CD4-positive, CD25-positive, alpha-beta regulatory T cell (primary cell): ENCODE measurements around the gene FBXL3. TPM values are rescaled to one million over a fixed set of nuclear protein-coding genes. Genes with fewer than 3 reads are reported as not detected.

Experiments
- ATAC-seq, 2 donors: fragments of 150-1000 bp; cut with Tn5 transposase; one replicate each; pipeline ENCODE4 v1.10.0; 2021; ENCODE audit warnings: low read depth in 2 of 2, moderate number of reproducible peaks in 2 of 2, moderate library complexity in 1 of 2
- DNase-seq, 3 donors: peaks; one replicate each; pipeline versions ENCODE4 v3.0.0 to v3.0.0-alpha.2; 2012 to 2022; ENCODE audit warnings: mixed read lengths in 1 of 3
- H3K27ac ChIP-seq: one replicate; pipeline ENCODE4 v1.7.0; 2013; ENCODE audit warnings: mild to moderate bottlenecking, low read length; ENCODE audit not compliant: insufficient read depth, poor library complexity, severe bottlenecking
- H3K27me3 ChIP-seq: one replicate; pipeline ENCODE4 v1.7.0; 2013; ENCODE audit warnings: low read length; ENCODE audit not compliant: control insufficient read depth, insufficient read depth
- H3K36me3 ChIP-seq: one replicate; pipeline ENCODE4 v1.7.0; 2013; ENCODE audit warnings: mild to moderate bottlenecking, low read length, moderate library complexity; ENCODE audit not compliant: control insufficient read depth, insufficient read depth
- H3K4me1 ChIP-seq: 2 replicates; pipeline ENCODE4 v1.7.0; 2013; ENCODE audit warnings: mild to moderate bottlenecking, low read length; ENCODE audit not compliant: insufficient read depth, control insufficient read depth, poor library complexity, severe bottlenecking
- H3K4me3 ChIP-seq: one replicate; pipeline ENCODE4 v1.7.0; 2013; ENCODE audit warnings: low read depth, mild to moderate bottlenecking, low read length, moderate library complexity
- H3K9me3 ChIP-seq, 2 experiments: 1 replicate in 1 of 2; 2 replicates in 1 of 2; pipeline ENCODE4 v1.7.0; 2013; ENCODE audit warnings: low read length in 2 of 2, mild to moderate bottlenecking in 1 of 2, moderate library complexity in 1 of 2; ENCODE audit not compliant: control insufficient read depth in 2 of 2
- H3K27ac Mint-ChIP-seq, 3 donors: one replicate each; pipeline ENCODE4 v1.8.0; 2020 to 2022; ENCODE audit warnings: mild to moderate bottlenecking in 3 of 3, mixed read lengths in 3 of 3, moderate library complexity in 2 of 3
- H3K27me3 Mint-ChIP-seq: one replicate; pipeline ENCODE4 v1.8.0; 2022; ENCODE audit warnings: mild to moderate bottlenecking, mixed read lengths
- H3K36me3 Mint-ChIP-seq: one replicate; pipeline ENCODE4 v1.8.0; 2020; ENCODE audit warnings: mixed read lengths
- H3K4me1 Mint-ChIP-seq, 4 donors: one replicate each; pipeline ENCODE4 v1.8.0; 2020 to 2022; ENCODE audit warnings: mixed read lengths in 4 of 4, mild to moderate bottlenecking in 1 of 4
- H3K4me3 Mint-ChIP-seq, 4 donors: one replicate each; pipeline ENCODE4 v1.8.0; 2020 to 2022; ENCODE audit warnings: mild to moderate bottlenecking in 4 of 4, mixed read lengths in 4 of 4, moderate library complexity in 3 of 4
- H3K9me3 Mint-ChIP-seq, 7 donors: one replicate each; pipeline ENCODE4 v1.8.0; 2020 to 2022; ENCODE audit warnings: mixed read lengths in 7 of 7, mild to moderate bottlenecking in 3 of 7, moderate library complexity in 2 of 7
- polyA plus RNA-seq, 4 donors: library from polyadenylated mRNA; unstranded; fragments of 300-500 nt; fragmentation: Illumina TruSeq; gene quantifications; one replicate each; pipeline ENCODE4 v1.2.3, GENCODE V29; 2021
- total RNA-seq: library from RNA; stranded (reverse); gene quantifications from one replicate; pipeline ENCODE4 v1.2.3, GENCODE V29; 2022

FBXL3 gene
- total and polyA plus RNA-seq, 5 donors from 2014 or later = 36.7 to 89.0 (median 51.0) TPM

DNA sequence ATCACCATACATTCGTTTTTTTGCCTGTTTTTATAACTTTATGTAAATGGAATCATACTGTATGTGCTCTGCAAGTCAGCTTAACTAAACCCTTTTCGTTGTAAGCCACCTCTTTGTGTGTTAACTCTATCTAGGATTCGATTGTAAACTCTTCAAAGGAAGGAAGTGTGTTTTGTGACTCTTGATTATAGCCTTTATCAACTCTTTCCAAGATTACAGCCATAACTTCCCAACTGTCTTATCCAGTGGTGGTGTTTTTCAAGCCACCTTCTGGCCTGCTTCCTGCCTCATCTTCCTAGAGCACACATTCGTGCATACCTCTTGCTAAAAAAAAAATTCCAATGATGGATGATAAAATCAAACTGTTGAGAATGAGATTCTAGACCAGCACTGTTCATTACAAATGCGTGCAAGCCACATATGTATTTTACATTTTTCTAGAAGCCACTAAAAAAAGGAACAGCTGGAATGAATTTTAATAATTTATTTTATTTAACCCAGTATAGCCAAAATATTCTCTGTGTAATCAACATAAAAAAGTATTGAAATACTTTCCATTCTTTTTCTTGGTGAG, 12.0 kb upstream of the FBXL3 start:
- no peak overlapping the region for H3K27ac Mint-ChIP-seq
- Histone ChIP-seq H3K27ac (no peak overlapping the region), H3K9me3 (no peaks in the 10 kb centered on the region), H3K4me3 (no peak overlapping the region), H3K36me3 (peaks cover under 1% of the 10 kb centered on the region), H3K27me3 (no peaks in the 10 kb centered on the region), H3K4me1 (no peaks in the 10 kb centered on the region)
- H3K4me3 Mint-ChIP-seq = no peak overlapping the region
- H3K9me3 Mint-ChIP-seq = peaks cover 0 to 3% (median 0%) of the 10 kb centered on the region in 7 donors
- peaks cover 0 to 5% (median 0%) of the 10 kb centered on the region in 4 donors for H3K4me1 Mint-ChIP-seq
- ATAC-seq = no peak
- no peaks in the 10 kb centered on the region for H3K27me3 Mint-ChIP-seq
- DNase-seq = no peak
- H3K36me3 Mint-ChIP-seq = no peaks in the 10 kb centered on the region

DNA sequence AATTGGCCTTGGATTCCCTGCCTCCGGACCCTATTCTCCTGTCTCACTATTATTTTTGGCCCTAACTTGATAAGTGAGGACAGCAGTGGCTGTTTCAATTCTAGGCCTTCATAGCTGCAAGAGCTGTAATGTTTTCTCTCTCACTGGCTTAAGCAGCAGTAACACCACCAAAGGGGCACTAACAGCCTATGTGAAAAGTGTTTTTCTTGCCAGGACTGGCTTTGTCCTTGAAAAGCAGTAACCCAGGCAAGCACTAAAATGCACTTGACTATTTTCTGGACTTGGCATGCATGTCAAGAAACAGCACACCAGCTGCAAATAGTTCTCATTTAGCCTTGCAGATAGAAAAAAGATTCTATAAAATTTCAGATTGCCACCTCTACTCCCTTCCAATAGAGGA, 9.3 kb upstream of the FBXL3 start:
- ATAC-seq (no peak), DNase-seq (no peak)
- no peaks in the 10 kb centered on the region for H3K27me3 Mint-ChIP-seq
- H3K4me1 Mint-ChIP-seq = no peaks in the 10 kb centered on the region
- Histone ChIP-seq H3K4me1 (no peaks in the 10 kb centered on the region), H3K27ac (no peak overlapping the region), H3K9me3 (no peaks in the 10 kb centered on the region), H3K36me3 (no peaks in the 10 kb centered on the region), H3K27me3 (no peaks in the 10 kb centered on the region), H3K4me3 (no peak overlapping the region)
- H3K4me3 Mint-ChIP-seq = no peak overlapping the region
- no peak overlapping the region for H3K27ac Mint-ChIP-seq
- H3K36me3 Mint-ChIP-seq = no peaks in the 10 kb centered on the region
- H3K9me3 Mint-ChIP-seq = peaks cover 0 to 3% (median 0%) of the 10 kb centered on the region in 7 donors

DNA sequence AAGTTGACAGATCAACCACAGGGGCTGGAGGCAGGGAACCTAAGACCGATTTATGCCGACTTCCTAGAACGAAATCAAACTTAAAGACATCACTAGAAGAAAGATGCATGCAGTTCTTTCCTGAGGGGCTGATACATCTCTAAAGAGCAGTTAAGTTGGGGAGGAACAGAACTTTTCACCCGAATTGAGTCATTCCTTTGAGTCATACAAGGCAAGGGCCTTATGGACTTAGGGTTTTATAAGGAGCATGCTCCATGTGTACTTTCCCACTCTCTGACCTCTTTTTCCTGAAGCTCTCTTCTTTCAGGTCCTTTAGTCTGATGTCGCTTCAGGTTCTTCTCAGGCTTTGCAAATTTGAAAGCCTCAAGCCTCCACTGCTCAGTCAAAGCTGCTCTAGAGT, 7.9 kb upstream of the FBXL3 start:
- H3K4me3 Mint-ChIP-seq = no peak overlapping the region
- H3K4me1 Mint-ChIP-seq = no peaks in the 10 kb centered on the region
- no peak overlapping the region for H3K27ac ChIP-seq
- peaks cover 3% of the 10 kb centered on the region for H3K27me3 Mint-ChIP-seq
- no peaks in the 10 kb centered on the region for H3K4me1 ChIP-seq
- no peaks in the 10 kb centered on the region for H3K27me3 ChIP-seq
- H3K4me3 ChIP-seq = no peak overlapping the region
- H3K9me3 Mint-ChIP-seq = no peaks in the 10 kb centered on the region
- no peaks in the 10 kb centered on the region for H3K36me3 ChIP-seq
- H3K9me3 ChIP-seq = no peaks in the 10 kb centered on the region
- H3K36me3 Mint-ChIP-seq = no peaks in the 10 kb centered on the region
- H3K27ac Mint-ChIP-seq = peak overlapping the region in 1 of 3 donors; percentile 39
- ATAC-seq (no peak), DNase-seq (no peak)

DNA sequence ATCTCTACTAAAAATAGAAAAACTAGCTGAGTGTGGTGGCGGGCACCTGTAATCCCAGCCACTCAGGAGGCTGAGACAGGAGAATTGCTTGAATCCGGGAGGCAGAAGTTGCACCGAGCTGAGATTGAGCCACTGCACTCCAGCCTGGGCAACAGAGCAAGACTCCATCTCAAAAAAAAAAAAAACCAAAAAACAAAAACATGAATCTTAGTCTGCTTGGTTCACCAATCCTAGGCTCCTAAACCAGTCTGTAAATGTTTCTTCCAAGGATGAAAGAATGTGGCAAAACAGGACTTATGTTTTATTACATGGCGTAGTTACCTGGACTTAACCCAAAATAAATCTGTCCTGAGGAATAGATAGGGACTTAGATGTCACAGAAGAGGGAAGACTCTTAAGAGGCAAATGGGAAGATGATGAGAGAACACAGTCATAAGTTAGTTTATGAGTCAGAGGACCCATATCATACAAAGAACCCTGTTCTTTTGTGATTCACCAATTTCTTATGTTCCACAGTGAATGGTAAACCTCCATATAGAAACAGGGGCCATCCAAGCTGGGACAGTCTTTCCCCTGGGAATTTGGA, 6.9 kb upstream of the FBXL3 start:
- H3K27ac ChIP-seq = no peak overlapping the region
- H3K9me3 Mint-ChIP-seq = no peaks in the 10 kb centered on the region
- no peak overlapping the region for H3K4me3 Mint-ChIP-seq
- no peaks in the 10 kb centered on the region for H3K4me1 Mint-ChIP-seq
- no peak overlapping the region for H3K27ac Mint-ChIP-seq
- H3K9me3 ChIP-seq = no peaks in the 10 kb centered on the region
- H3K4me1 ChIP-seq = no peaks in the 10 kb centered on the region
- DNase-seq (no peak), ATAC-seq (no peak)
- no peak overlapping the region for H3K4me3 ChIP-seq
- H3K36me3 Mint-ChIP-seq = no peaks in the 10 kb centered on the region
- no peaks in the 10 kb centered on the region for H3K36me3 ChIP-seq
- H3K27me3 Mint-ChIP-seq = peaks cover 5% of the 10 kb centered on the region
- H3K27me3 ChIP-seq = no peaks in the 10 kb centered on the region

DNA sequence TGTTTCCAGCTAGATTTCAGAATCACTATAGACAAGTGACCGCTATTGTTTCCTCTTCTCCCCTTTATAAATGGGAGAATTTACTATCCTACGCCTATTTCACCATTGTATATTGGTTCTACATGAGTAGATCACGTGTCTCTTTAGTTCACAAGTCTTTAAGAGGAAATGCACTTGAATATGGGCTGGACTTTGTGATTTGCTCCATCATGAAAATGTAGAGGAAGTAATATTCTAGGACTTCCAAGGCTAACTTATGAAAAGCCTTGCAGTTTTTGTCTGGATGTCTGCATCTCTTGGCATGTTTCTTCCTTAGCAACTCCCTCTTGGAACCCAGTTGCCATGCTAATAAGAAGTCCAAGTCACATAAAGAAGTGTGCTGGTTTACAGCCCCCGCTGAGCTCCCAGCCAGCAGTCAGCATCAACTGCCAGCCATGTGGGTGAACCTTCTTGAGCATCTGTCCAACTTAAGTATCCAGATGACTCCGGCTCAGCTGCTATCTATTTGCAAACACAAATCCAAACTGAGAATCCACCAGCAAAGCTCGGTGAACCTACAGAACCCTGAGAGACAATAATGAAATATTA, 4.8 kb upstream of the FBXL3 start:
- peaks cover 8% of the 10 kb centered on the region for H3K4me1 ChIP-seq
- Mint-ChIP-seq H3K36me3 (no peaks in the 10 kb centered on the region), H3K4me1 (peaks cover 7 to 18% (median 10%) of the 10 kb centered on the region in 4 donors), H3K27ac (no peak overlapping the region), H3K27me3 (peaks cover 9% of the 10 kb centered on the region), H3K4me3 (no peak overlapping the region), H3K9me3 (no peaks in the 10 kb centered on the region)
- no peaks in the 10 kb centered on the region for H3K9me3 ChIP-seq
- H3K27ac ChIP-seq = no peak overlapping the region
- no peak for DNase-seq
- H3K4me3 ChIP-seq = no peak overlapping the region
- no peaks in the 10 kb centered on the region for H3K27me3 ChIP-seq
- ATAC-seq = no peak
- no peaks in the 10 kb centered on the region for H3K36me3 ChIP-seq

DNA sequence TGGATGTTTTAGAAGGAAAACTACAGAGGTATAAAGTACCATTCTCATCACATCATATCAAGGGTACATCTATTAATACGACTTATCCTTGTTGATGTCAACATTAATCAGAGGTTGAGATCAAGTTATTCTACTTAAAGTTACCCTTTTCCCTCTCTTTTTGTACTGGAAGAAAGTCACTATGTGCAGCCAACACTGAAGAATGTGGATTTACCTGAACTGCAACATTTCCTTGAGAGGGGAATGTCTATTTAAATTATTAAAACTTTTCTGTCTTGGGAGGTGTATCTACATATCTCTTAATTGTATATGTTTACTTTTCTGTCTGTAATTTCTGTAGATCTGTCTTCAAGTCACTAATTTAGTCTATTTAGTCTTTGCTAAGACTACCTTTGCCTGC, 2.5 kb upstream of the FBXL3 start:
- Histone ChIP-seq H3K9me3 (no peaks in the 10 kb centered on the region), H3K4me3 (no peak overlapping the region), H3K27me3 (no peaks in the 10 kb centered on the region), H3K4me1 (peaks cover 23% of the 10 kb centered on the region), H3K36me3 (no peaks in the 10 kb centered on the region), H3K27ac (no peak overlapping the region)
- Mint-ChIP-seq H3K27ac (no peak overlapping the region), H3K27me3 (peaks cover 10% of the 10 kb centered on the region), H3K4me1 (peaks cover 11 to 35% (median 24%) of the 10 kb centered on the region in 4 donors), H3K4me3 (peak overlapping the region in 2 of 4 donors; percentile 33 to 84), H3K36me3 (no peaks in the 10 kb centered on the region), H3K9me3 (no peaks in the 10 kb centered on the region)
- no peak for DNase-seq
- no peak for ATAC-seq

DNA sequence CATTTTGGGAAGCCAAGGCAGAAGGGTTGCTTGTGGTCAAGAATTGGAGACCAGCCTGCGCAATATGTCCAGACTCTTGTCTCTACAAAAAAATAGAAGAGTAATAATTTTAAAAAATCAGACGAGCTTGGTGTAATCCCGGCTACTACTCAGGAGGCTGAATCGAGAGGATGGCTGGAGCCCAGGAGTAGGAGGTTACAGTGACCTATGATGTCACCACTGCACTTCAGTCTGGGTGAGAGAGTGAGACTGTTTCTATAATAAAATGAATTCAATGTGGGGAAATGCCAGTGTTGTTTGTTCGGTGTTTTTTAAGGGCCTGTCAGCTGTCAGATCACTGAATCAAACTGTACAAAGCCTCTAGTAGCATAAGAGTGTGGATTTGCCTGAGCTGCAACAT, 1.2 kb upstream of the FBXL3 start:
- Histone ChIP-seq H3K4me1 (peaks cover 35% of the 10 kb centered on the region), H3K9me3 (no peaks in the 10 kb centered on the region), H3K27ac (no peak overlapping the region), H3K27me3 (no peaks in the 10 kb centered on the region), H3K4me3 (peak overlapping the region; percentile 88), H3K36me3 (peaks cover 7% of the 10 kb centered on the region)
- Mint-ChIP-seq H3K4me3 (peak overlapping the region; percentile 91 to 98 (median 96)), H3K27me3 (peaks cover 10% of the 10 kb centered on the region), H3K36me3 (peaks cover 6% of the 10 kb centered on the region), H3K27ac (peak overlapping the region in 2 of 3 donors; percentile 91 to 96), H3K9me3 (no peaks in the 10 kb centered on the region), H3K4me1 (peaks cover 22 to 45% (median 32%) of the 10 kb centered on the region in 4 donors)
- ATAC-seq (no peak), DNase-seq (peak in 1 of 3 donors; percentile 20)
